GM21825 (cell line): ENCODE data around the gene TMEM218.
"Not testable (repeated sequence)": the region's sequence is repeated elsewhere in the genome, so short reads cannot be mapped to it uniquely, and the experiment has no call there.

Source experiments
- ATAC-seq: cut with Tn5 transposase; IDR thresholded peaks from one replicate; pipeline ENCODE4 v1.9.1; 2021; ENCODE audit warnings: mild to moderate bottlenecking, moderate library complexity; ENCODE audit not compliant: unreplicated experiment

The TMEM218 gene

GRCh38 chr11:125091247-125091876 is 20.1 kb downstream of the TMEM218 start:
- no peak for ATAC-seq

- no peak for ATAC-seq
Measured at GRCh38 chr11:125090816-125091215, 20.6 kb downstream of the TMEM218 start.

DNA sequence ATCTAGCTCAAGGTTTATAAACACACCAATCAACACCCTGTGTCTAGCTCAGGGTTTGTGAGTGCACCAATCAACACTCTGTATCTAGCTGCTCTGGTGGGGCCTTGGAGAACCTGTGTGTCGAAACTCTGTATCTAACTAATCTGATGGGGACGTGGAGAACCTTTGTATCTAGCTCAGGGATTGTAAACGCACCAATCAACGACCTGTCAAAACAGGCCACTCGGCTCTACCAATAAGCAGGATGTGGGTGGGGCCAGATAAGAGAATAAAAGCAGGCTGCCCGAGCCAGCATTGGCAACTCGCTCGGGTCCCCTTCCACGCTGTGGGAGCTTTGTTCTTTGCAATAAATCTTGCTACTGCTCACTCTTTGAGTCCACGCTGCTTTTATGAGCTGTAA is 21.3 kb downstream of the TMEM218 start:
- not testable (repeated sequence) for ATAC-seq

DNA sequence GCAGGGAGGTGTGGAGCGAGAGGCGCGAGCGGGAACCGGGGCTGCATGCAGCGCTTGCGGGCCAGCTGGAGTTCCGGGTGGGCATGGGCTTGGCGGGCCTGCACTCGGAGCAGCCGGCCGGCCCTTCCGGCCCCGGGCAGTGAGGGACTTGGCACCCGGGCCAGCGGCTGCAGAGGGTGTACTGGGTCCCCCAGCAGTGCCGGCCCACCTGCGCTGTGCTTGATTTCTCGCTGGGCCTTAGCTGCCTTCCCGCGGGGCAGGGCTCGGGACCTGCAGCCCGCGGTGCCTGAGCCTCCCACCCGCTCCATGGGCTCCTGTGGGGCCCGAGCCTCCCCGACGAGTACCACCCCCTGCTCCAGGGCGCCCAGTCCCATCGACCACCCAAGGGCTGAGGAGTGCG is 21.9 kb downstream of the TMEM218 start:
- not testable (repeated sequence) for ATAC-seq

DNA sequence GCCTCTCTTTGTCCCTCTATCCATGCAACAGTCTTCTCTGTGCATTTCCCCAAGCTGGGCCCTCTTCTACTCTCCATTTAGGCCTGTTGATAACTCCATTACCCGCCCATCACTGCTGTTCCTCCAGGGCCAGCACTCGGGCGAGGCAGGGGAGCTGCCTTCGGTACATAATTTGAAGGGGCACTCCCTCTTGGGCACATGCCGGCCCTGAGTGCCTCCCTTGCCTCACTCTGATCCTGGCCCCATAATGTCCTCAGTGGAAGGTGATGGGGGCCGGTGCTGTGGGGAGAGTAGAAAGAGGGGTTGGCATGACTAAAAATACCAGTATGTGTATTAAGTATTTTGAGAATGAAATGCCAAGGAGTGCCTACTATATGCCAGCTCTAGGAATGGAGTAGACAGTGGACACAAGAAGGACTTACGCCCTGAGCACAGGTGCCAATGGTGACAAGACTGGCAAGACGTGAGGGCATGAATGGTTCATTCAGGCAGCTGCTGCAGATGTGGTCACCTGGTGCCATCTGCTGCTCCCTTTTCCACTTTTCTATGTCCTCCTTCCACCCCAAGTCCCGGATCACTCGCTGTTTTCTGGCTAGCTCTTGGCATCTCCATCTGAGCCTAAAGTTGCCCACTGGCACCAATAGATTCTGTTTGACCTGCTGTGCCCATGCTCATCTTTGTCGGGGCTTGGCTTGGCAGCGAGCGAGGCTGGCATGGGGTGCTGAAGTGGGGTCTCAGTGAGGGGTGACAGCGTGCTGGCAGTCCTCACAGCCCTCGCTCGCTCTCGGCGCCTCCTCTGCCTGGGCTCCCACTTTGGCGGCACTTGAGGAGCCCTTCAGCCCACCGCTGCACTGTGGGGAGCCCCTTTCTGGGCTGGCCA is 22.6 kb downstream of the TMEM218 start:
- no peak for ATAC-seq

DNA sequence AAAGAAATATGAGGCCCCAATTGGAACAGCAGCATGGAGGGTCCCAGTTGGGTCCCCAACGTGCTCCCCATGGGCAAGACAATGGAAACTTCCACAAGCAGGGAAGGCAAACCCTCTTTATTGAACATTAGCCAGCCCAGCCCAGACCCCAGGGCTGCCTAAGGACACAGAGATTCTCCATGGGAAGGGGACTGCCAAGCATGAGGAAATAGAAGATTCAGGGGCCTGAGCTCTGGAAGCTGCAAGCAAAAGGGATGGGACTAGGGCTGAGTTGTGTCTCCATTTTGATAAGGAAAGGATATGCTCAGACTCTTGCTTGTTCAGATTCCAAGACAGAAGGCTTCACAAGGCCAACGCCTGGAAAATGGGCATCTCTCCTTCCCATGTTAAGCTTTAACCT is 23.3 kb downstream of the TMEM218 start:
- no peak for ATAC-seq

DNA sequence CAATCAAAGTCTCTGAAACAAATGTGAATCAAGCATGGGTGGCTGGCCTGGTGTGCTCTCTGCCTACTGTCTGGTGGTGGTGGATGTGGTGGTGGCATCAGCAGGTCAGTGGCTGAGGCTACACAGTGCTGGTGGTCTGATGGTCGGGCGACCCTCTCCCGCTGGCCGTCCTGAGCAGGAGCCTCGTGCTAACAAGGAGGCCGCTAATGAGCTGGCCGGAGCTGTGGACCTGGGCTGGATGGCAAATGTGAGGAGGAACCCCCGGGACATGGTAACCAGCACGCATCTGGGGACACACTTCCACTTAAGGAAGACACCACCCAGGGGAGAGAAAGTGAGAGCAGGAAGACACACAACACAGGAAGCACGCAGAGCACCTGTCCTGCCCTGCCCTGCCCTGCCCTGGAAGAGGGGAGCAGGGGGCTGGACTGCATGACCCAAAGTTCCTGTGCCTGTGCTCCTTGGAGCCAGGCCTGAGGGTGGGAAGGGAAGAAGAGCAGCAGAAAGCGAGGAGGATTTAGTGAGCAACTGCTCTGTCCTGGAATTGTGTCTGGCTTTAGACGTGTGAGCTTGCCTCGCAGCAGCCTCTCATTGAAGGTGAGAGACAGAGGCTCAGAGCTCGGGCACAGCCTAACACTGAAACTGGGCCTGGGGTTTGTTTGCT is 24.7 kb downstream of the TMEM218 start:
- no peak for ATAC-seq

- no peak for ATAC-seq
Measured at GRCh38 chr11:125085301-125086081, 25.9 kb downstream of the TMEM218 start.

- ATAC-seq = no peak
Measured at GRCh38 chr11:125084761-125085231, 26.6 kb downstream of the TMEM218 start.

- no peak for ATAC-seq
Measured at GRCh38 chr11:125084057-125084416, 27.4 kb downstream of the TMEM218 start.

GRCh38 chr11:125083312-125084056 is 27.9 kb downstream of the TMEM218 start:
- no peak for ATAC-seq

DNA sequence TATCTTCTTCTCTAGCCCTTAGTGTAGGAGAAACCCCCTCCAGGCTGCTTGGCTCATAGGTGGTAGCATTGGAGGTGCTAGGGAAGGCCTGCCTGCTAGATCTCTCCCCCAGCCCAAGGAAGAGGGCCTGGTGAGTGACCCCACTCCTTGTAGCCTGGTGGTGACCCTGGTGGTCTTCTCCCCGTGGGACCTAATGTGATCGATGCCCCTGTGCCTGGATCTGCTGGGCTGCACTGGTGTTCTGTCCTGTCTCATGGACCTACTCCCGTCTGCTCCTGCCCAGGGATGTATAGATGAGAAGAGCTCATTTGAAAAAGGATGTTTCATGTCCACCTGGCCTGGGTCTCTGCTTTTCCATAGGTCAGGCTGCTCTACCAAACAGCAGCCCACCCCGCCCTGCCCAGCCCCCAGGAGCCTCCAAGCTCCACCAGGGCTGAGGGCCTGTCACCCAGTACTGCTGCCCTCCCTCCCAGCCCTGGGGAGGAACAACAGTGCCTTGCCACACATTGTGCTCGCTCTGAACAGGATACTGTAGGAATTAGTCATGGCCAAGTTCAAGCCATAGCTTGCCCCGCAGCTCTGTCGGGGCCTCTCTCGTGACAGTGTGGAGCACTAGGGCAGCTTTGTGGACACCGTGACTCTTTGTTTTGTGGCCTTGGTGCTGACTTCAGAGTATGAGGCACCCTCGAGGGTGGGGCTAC is 28.7 kb downstream of the TMEM218 start:
- no peak for ATAC-seq

GRCh38 chr11:125082040-125082439 is 29.4 kb downstream of the TMEM218 start:
- ATAC-seq = no peak

GRCh38 chr11:125081098-125081798 is 30.2 kb downstream of the TMEM218 start:
- ATAC-seq = no peak

DNA sequence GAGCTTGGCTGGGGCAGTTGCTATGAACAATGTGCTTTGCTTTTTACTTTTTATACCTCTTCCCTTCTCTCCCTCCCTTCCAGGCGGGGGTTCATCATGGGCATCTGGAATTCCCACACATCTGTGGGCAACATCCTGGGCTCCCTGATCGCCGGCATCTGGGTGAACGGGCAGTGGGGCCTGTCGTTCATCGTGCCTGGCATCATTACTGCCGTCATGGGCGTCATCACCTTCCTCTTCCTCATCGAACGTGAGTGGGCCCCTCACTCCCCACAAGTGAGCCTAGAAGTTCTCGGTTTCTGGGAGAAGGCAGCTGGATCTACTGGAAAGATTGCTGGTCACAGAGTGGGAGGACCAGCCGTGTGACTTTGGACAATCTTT is 30.9 kb downstream of the TMEM218 start:
- no peak for ATAC-seq

GRCh38 chr11:125079878-125080530 is 31.4 kb downstream of the TMEM218 start:
- ATAC-seq = no peak

- ATAC-seq = no peak
Measured at GRCh38 chr11:125079151-125079877, 32.1 kb downstream of the TMEM218 start.
